Peyer's patch (tissue), 4 donors: ENCODE measurements around the gene LRRK1.

Experiments used
- POLR2A ChIP-seq, 2 donors: fragments of 450-650 bp; IDR thresholded peaks; one replicate each; pipeline ENCODE4 v1.5.1; 2017; ENCODE audit warnings: antibody characterized with exemption in 2 of 2, mild to moderate bottlenecking in 2 of 2, moderate library complexity in 2 of 2
- TF ChIP-seq, protein P1 (sequence below), 6 experiments: fragments of 450-650 bp in 4 of 6; fragments of 200-600 bp in 2 of 6; sonication (generic) in 1 of 6; IDR thresholded peaks; one replicate each; pipeline ENCODE4 v1.5.1; 2017 to 2019; ENCODE audit warnings: antibody characterized with exemption in 6 of 6, mild to moderate bottlenecking in 3 of 6, moderate library complexity in 1 of 6

DNA sequence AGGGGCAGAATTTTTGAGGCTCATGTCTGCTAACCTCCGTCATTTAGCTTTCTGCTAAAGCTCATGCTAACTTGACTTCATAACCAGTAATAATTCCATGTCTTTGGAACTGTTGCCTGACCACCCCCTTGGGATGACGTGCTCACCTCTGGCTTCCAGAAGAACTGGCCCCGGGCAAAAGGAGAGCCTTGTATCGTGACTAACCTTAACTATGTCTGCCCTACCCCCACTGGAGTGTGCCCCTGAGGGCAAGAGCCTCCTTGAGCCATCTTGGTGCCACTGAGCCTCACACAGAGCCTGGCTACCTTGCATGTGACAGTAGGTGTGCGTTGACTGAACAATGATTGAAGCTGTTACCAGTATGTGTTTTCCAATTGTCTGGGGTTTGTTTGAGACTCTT lies 4.7 kb downstream of the LRRK1 start:
- TF ChIP-seq, protein P1, sequence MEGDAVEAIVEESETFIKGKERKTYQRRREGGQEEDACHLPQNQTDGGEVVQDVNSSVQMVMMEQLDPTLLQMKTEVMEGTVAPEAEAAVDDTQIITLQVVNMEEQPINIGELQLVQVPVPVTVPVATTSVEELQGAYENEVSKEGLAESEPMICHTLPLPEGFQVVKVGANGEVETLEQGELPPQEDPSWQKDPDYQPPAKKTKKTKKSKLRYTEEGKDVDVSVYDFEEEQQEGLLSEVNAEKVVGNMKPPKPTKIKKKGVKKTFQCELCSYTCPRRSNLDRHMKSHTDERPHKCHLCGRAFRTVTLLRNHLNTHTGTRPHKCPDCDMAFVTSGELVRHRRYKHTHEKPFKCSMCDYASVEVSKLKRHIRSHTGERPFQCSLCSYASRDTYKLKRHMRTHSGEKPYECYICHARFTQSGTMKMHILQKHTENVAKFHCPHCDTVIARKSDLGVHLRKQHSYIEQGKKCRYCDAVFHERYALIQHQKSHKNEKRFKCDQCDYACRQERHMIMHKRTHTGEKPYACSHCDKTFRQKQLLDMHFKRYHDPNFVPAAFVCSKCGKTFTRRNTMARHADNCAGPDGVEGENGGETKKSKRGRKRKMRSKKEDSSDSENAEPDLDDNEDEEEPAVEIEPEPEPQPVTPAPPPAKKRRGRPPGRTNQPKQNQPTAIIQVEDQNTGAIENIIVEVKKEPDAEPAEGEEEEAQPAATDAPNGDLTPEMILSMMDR (IDR thresholded peaks at IDR 0.05): no peak
- TF ChIP-seq POLR2A (IDR thresholded peaks at IDR 0.05): no peak
